GDM1 (cell line): ENCODE data around the gene TMEM151B.

Source experiments
- DNase-seq: peaks from one replicate; lab custom pipeline; 2025; lab: John Stamatoyannopoulos, UW

The TMEM151B gene

GRCh38 chr6:44250718-44251123 is 19.5 kb upstream of the TMEM151B start:
- DNase-seq: no peak

GRCh38 chr6:44251576-44252524 is 18.4 kb upstream of the TMEM151B start:
- DNase-seq: no peak

- peak; percentile 16 for DNase-seq
These were observed 16.7 kb upstream of the TMEM151B start for GRCh38 chr6:44253307-44254101.

- no peak for DNase-seq
These were observed 15.8 kb upstream of the TMEM151B start for GRCh38 chr6:44254191-44255104.

GRCh38 chr6:44255105-44255808 is 15.0 kb upstream of the TMEM151B start:
- DNase-seq: no peak

GRCh38 chr6:44255871-44256774 is 14.1 kb upstream of the TMEM151B start:
- no peak for DNase-seq

- no peak for DNase-seq
These were observed 13.6 kb upstream of the TMEM151B start for GRCh38 chr6:44256775-44257024.

- DNase-seq: peak; percentile 21
These were observed 13.1 kb upstream of the TMEM151B start, which contains the start of gene SLC35B2 for GRCh38 chr6:44257025-44257752. TSS of gene SLC35B2 (minus strand) at chr6:44257528. CDS start at chr6:44257410, 118 bp downstream.

- no peak for DNase-seq
These were observed 12.4 kb upstream of the TMEM151B start for GRCh38 chr6:44257753-44258324.

- no peak for DNase-seq
These were observed 11.9 kb upstream of the TMEM151B start for GRCh38 chr6:44258325-44258863.

- DNase-seq: no peak
These were observed 11.3 kb upstream of the TMEM151B start for GRCh38 chr6:44258921-44259320.

- DNase-seq: no peak
These were observed 10.2 kb upstream of the TMEM151B start for GRCh38 chr6:44260011-44260410.

- no peak for DNase-seq
These were observed 9.6 kb upstream of the TMEM151B start for GRCh38 chr6:44260451-44261297.

GRCh38 chr6:44261581-44261980 is 8.7 kb upstream of the TMEM151B start:
- DNase-seq: no peak

GRCh38 chr6:44262467-44263353 is 7.5 kb upstream of the TMEM151B start:
- no peak for DNase-seq

- DNase-seq: no peak
These were observed 6.7 kb upstream of the TMEM151B start for GRCh38 chr6:44263354-44264100.
